SJSA1 (cell line): ENCODE measurements around the gene PRR29. TPM values are rescaled to one million over a fixed set of nuclear protein-coding genes. Genes with fewer than 3 reads are reported as not detected.
"Not testable (repeated sequence)": the region's sequence is repeated elsewhere in the genome, so short reads cannot be mapped to it uniquely, and the experiment has no call there.

Experiments
- DNase-seq, 2 experiments: peaks; one replicate each; pipeline ENCODE4 v3.0.0-alpha.2; 2015 to 2020; ENCODE audit warnings: low spot score in 2 of 2, low read depth in 1 of 2
- H3K27ac ChIP-seq: fragments of 250-450 bp; sonication (Bioruptor Pico); 2 replicates; pipeline ENCODE4 v1.5.1; 2020; ENCODE audit warnings: mild to moderate bottlenecking, moderate library complexity
- H3K27me3 ChIP-seq: fragments of 250-450 bp; sonication (Bioruptor Pico); replicated peaks from 2 replicates; pipeline ENCODE4 v1.5.1; 2020; ENCODE audit warnings: mild to moderate bottlenecking, moderate library complexity
- H3K36me3 ChIP-seq: fragments of 250-450 bp; sonication (Bioruptor Pico); 2 replicates; pipeline ENCODE4 v1.5.1; 2020; ENCODE audit warnings: mild to moderate bottlenecking
- H3K4me1 ChIP-seq: fragments of 250-450 bp; sonication (Bioruptor Pico); replicated peaks from 2 replicates; pipeline ENCODE4 v1.6.1; 2021; ENCODE audit warnings: mild to moderate bottlenecking
- H3K4me3 ChIP-seq: fragments of 250-450 bp; sonication (Bioruptor Pico); 2 replicates; pipeline ENCODE4 v1.5.1; 2020; ENCODE audit warnings: mild to moderate bottlenecking
- H3K9me3 ChIP-seq: fragments of 250-450 bp; sonication (Bioruptor Pico); replicated peaks from 2 replicates; pipeline ENCODE4 v1.5.1; 2020; ENCODE audit warnings: mild to moderate bottlenecking
- total RNA-seq: library from RNA; depleted of rRNA; stranded (reverse); fragments of >200 nt; shearing (Covaris generic); gene quantifications from 2 replicates; pipeline ENCODE4 v1.2.3, GENCODE V29; 2014

PRR29 gene
- total RNA-seq, 1 experiment from 2014 or later: 0.08 TPM

- Histone ChIP-seq H3K27ac (no peak overlapping the region), H3K4me1 (no peaks in the 10 kb centered on the region), H3K36me3 (no peaks in the 10 kb centered on the region), H3K9me3 (no peaks in the 10 kb centered on the region), H3K27me3 (peaks cover 13% of the 10 kb centered on the region; the same call in 1 of the 2 replicates), H3K4me3 (no peak overlapping the region)
- DNase-seq: no peak
These were observed 7.6 kb downstream of the PRR29 start for GRCh38 chr17:64005734-64006167.

- H3K4me1 ChIP-seq: no peaks in the 10 kb centered on the region
- H3K27ac ChIP-seq: no peak overlapping the region
- H3K36me3 ChIP-seq: no peaks in the 10 kb centered on the region
- H3K27me3 ChIP-seq: peaks cover 13% of the 10 kb centered on the region; the same call in 1 of the 2 replicates
- peak in 1 of 2 experiments; percentile 43 for DNase-seq
- no peak overlapping the region for H3K4me3 ChIP-seq
- no peaks in the 10 kb centered on the region for H3K9me3 ChIP-seq
These were observed 8.4 kb downstream of the PRR29 start for GRCh38 chr17:64006361-64007088.

- peak in 1 of 2 experiments; percentile 34 for DNase-seq
- H3K27ac ChIP-seq, H3K9me3 ChIP-seq, H3K4me3 ChIP-seq, H3K4me1 ChIP-seq, H3K36me3 ChIP-seq: not testable (repeated sequence)
- peaks cover 13% of the 10 kb centered on the region; the same call in 1 of the 2 replicates for H3K27me3 ChIP-seq
These were observed 9.1 kb downstream of the PRR29 start for GRCh38 chr17:64007089-64007837.

GRCh38 chr17:64007838-64008282, 9.7 kb downstream of the PRR29 start:
- H3K27ac ChIP-seq: no peak overlapping the region
- no peak overlapping the region for H3K4me3 ChIP-seq
- H3K36me3 ChIP-seq: no peaks in the 10 kb centered on the region
- no peaks in the 10 kb centered on the region for H3K9me3 ChIP-seq
- H3K27me3 ChIP-seq: peaks cover 15% of the 10 kb centered on the region; the same call in 1 of the 2 replicates
- no peak for DNase-seq
- H3K4me1 ChIP-seq: no peaks in the 10 kb centered on the region

GRCh38 chr17:64008346-64008745, 10.2 kb downstream of the PRR29 start:
- Histone ChIP-seq H3K36me3 (no peaks in the 10 kb centered on the region), H3K9me3 (no peaks in the 10 kb centered on the region), H3K4me3 (no peak overlapping the region), H3K27ac (no peak overlapping the region), H3K27me3 (peaks cover 15% of the 10 kb centered on the region; the same call in 1 of the 2 replicates), H3K4me1 (no peaks in the 10 kb centered on the region)
- DNase-seq: no peak

- DNase-seq: peak in 1 of 2 experiments; percentile 40
- no peak overlapping the region for H3K4me3 ChIP-seq
- no peak overlapping the region for H3K27ac ChIP-seq
- no peaks in the 10 kb centered on the region for H3K36me3 ChIP-seq
- H3K4me1 ChIP-seq: no peaks in the 10 kb centered on the region
- H3K9me3 ChIP-seq: no peaks in the 10 kb centered on the region
- H3K27me3 ChIP-seq: peaks cover 15% of the 10 kb centered on the region; the same call in 1 of the 2 replicates
These were observed 10.7 kb downstream of the PRR29 start for GRCh38 chr17:64008830-64009229.

GRCh38 chr17:64009571-64010402, 11.6 kb downstream of the PRR29 start:
- peaks cover 13% of the 10 kb centered on the region; the same call in 1 of the 2 replicates for H3K27me3 ChIP-seq
- no peak overlapping the region for H3K4me3 ChIP-seq
- no peak overlapping the region for H3K27ac ChIP-seq
- H3K4me1 ChIP-seq: no peaks in the 10 kb centered on the region
- DNase-seq: no peak
- no peaks in the 10 kb centered on the region for H3K36me3 ChIP-seq
- no peaks in the 10 kb centered on the region for H3K9me3 ChIP-seq

GRCh38 chr17:64015447-64015846, 17.3 kb downstream of the PRR29 start:
- H3K36me3 ChIP-seq: no peaks in the 10 kb centered on the region
- no peaks in the 10 kb centered on the region for H3K9me3 ChIP-seq
- H3K27ac ChIP-seq: no peak overlapping the region
- no peaks in the 10 kb centered on the region for H3K4me1 ChIP-seq
- DNase-seq: no peak
- peaks cover 10% of the 10 kb centered on the region; the same call in 1 of the 2 replicates for H3K27me3 ChIP-seq
- H3K4me3 ChIP-seq: no peak overlapping the region

GRCh38 chr17:64016231-64016784, 18.2 kb downstream of the PRR29 start:
- Histone ChIP-seq H3K4me1 (no peaks in the 10 kb centered on the region), H3K9me3 (no peaks in the 10 kb centered on the region), H3K27me3 (peaks cover 10% of the 10 kb centered on the region; the same call in 1 of the 2 replicates), H3K4me3 (no peak overlapping the region), H3K27ac (no peak overlapping the region), H3K36me3 (no peaks in the 10 kb centered on the region)
- no peak for DNase-seq

GRCh38 chr17:64016974-64017373, 18.8 kb downstream of the PRR29 start:
- no peak overlapping the region for H3K4me3 ChIP-seq
- no peak overlapping the region for H3K27ac ChIP-seq
- no peak for DNase-seq

GRCh38 chr17:64017381-64017980, 19.3 kb downstream of the PRR29 start:
- no peak for DNase-seq
- no peak overlapping the region for H3K27ac ChIP-seq
- peaks cover 9% of the 10 kb centered on the region; the same call in 1 of the 2 replicates for H3K27me3 ChIP-seq
- H3K9me3 ChIP-seq: no peaks in the 10 kb centered on the region
- no peaks in the 10 kb centered on the region for H3K36me3 ChIP-seq
- H3K4me3 ChIP-seq: no peak overlapping the region
- no peaks in the 10 kb centered on the region for H3K4me1 ChIP-seq

More at GRCh38 chr17:64016974-64017373, 18.8 kb downstream of the PRR29 start:
- H3K36me3 ChIP-seq: no peaks in the 10 kb centered on the region
- peaks cover 10% of the 10 kb centered on the region; the same call in 1 of the 2 replicates for H3K27me3 ChIP-seq
- H3K9me3 ChIP-seq: no peaks in the 10 kb centered on the region
- no peaks in the 10 kb centered on the region for H3K4me1 ChIP-seq

- H3K4me1 ChIP-seq: not testable (repeated sequence)
These were observed 21.4 kb downstream of the PRR29 start for GRCh38 chr17:64019551-64019961.

More at GRCh38 chr17:64019551-64019961, 21.4 kb downstream of the PRR29 start:
- not testable (repeated sequence) for H3K27ac ChIP-seq, H3K4me3 ChIP-seq, H3K36me3 ChIP-seq, H3K9me3 ChIP-seq, DNase-seq, H3K27me3 ChIP-seq
